Endometrial microvascular endothelial cells (primary cell): ENCODE measurements around the gene PTPRG. TPM values are rescaled to one million over a fixed set of nuclear protein-coding genes. Genes with fewer than 3 reads are reported as not detected.

Experiments used
- in situ Hi-C: cut with HindIII; loops from 2 replicates; pipeline ENCODE4 v1.10.0; 2017; ENCODE audit warnings: low sequenced_read_pairs, low pct_unique_long_range_greater_than_20kb; ENCODE audit errors: inconsistent ontology term
- total RNA-seq: library from RNA; depleted of rRNA; stranded (reverse); fragments of >200 nt; gene quantifications from one replicate; pipeline ENCODE4 v1.2.3, GENCODE V29; 2015; ENCODE audit errors: inconsistent ontology term

PTPRG gene
- total RNA-seq, 1 donor from 2014 or later, result 13.1 TPM

- in situ Hi-C loops, result no loop called here
Measured at GRCh38 chr3:62139957-62140356, 578.6 kb downstream of the PTPRG start.

- in situ Hi-C loops, result no loop called here
Measured at GRCh38 chr3:62142331-62143085, 581.1 kb downstream of the PTPRG start.

GRCh38 chr3:62143843-62144450, 582.6 kb downstream of the PTPRG start:
- in situ Hi-C loops, result no loop called here

GRCh38 chr3:62144482-62144881, 583.1 kb downstream of the PTPRG start:
- in situ Hi-C loops, result no loop called here

- in situ Hi-C loops, result no loop called here
Measured at GRCh38 chr3:62145086-62145757, 583.9 kb downstream of the PTPRG start.

- in situ Hi-C loops, result no loop called here
Measured at GRCh38 chr3:62149539-62149938, 588.2 kb downstream of the PTPRG start.

- in situ Hi-C loops, result no loop called here
Measured at GRCh38 chr3:62149962-62150361, 588.6 kb downstream of the PTPRG start.

- in situ Hi-C loops, result no loop called here
Measured at GRCh38 chr3:62151591-62151990, 590.2 kb downstream of the PTPRG start.

- in situ Hi-C loops, result no loop called here
Measured at GRCh38 chr3:62153231-62153630, 591.9 kb downstream of the PTPRG start.

GRCh38 chr3:62154457-62155148, 593.2 kb downstream of the PTPRG start:
- in situ Hi-C loops, result no loop called here

GRCh38 chr3:62159056-62159708, 597.8 kb downstream of the PTPRG start:
- in situ Hi-C loops, result no loop called here

GRCh38 chr3:62159709-62160092, 598.3 kb downstream of the PTPRG start:
- in situ Hi-C loops, result no loop called here

- in situ Hi-C loops, result no loop called here
Measured at GRCh38 chr3:62161371-62161770, 600.0 kb downstream of the PTPRG start.

GRCh38 chr3:62164196-62164595, 602.8 kb downstream of the PTPRG start:
- in situ Hi-C loops, result no loop called here

GRCh38 chr3:62164746-62165145, 603.4 kb downstream of the PTPRG start:
- in situ Hi-C loops, result no loop called here

GRCh38 chr3:62167566-62168262, 606.3 kb downstream of the PTPRG start:
- in situ Hi-C loops, result no loop called here

- in situ Hi-C loops, result no loop called here
Measured at GRCh38 chr3:62168356-62168755, 607.0 kb downstream of the PTPRG start.

- in situ Hi-C loops, result no loop called here
Measured at GRCh38 chr3:62169906-62170660, 608.7 kb downstream of the PTPRG start.
